NCI-H2107 treated with DMSO at 0.1 percent for 48 hours (cell line): ENCODE measurements around the gene RAD51B.

ENCODE experiments used
- DNase-seq: peaks from one replicate; lab custom pipeline; 2025; ENCODE audit not compliant: unreplicated experiment; lab: John Stamatoyannopoulos, UW

Gene RAD51B

GRCh38 chr14:68229423-68230100 is 410.0 kb downstream of the RAD51B start:
- no peak for DNase-seq

- DNase-seq, result no peak
Measured at GRCh38 chr14:68230202-68230949, 410.8 kb downstream of the RAD51B start.

GRCh38 chr14:68230950-68231717 is 411.6 kb downstream of the RAD51B start:
- DNase-seq, result no peak

GRCh38 chr14:68231898-68232297 is 412.3 kb downstream of the RAD51B start:
- DNase-seq, result no peak

- no peak for DNase-seq
Measured at GRCh38 chr14:68232300-68233055, 412.9 kb downstream of the RAD51B start.

GRCh38 chr14:68233101-68233784 is 413.7 kb downstream of the RAD51B start:
- DNase-seq, result no peak

GRCh38 chr14:68234101-68234905 is 414.7 kb downstream of the RAD51B start:
- DNase-seq, result no peak

- no peak for DNase-seq
Measured at GRCh38 chr14:68235011-68235410, 415.4 kb downstream of the RAD51B start.

- DNase-seq, result no peak
Measured at GRCh38 chr14:68236582-68237458, 417.2 kb downstream of the RAD51B start.

- no peak for DNase-seq
Measured at GRCh38 chr14:68238551-68238950, 419.0 kb downstream of the RAD51B start.

- DNase-seq, result no peak
Measured at GRCh38 chr14:68238976-68239375, 419.4 kb downstream of the RAD51B start.

- no peak for DNase-seq
Measured at GRCh38 chr14:68239988-68240771, 420.6 kb downstream of the RAD51B start.

GRCh38 chr14:68241862-68242487 is 422.4 kb downstream of the RAD51B start:
- no peak for DNase-seq

GRCh38 chr14:68243450-68244010 is 424.0 kb downstream of the RAD51B start:
- DNase-seq, result no peak

- DNase-seq, result no peak
Measured at GRCh38 chr14:68244262-68244980, 424.8 kb downstream of the RAD51B start.
